ENCODE results near the gene PCDHA8. TPM values are rescaled to one million over a fixed set of nuclear protein-coding genes. Genes with fewer than 3 reads are reported as not detected.
"Not testable (repeated sequence)": the region's sequence is repeated elsewhere in the genome, so short reads cannot be mapped to it uniquely, and the experiment has no call there.

Gene PCDHA8
- polyA plus RNA-seq, 1 experiment, result 0.01 TPM

- DNase-seq (ENCODE audit: low read depth, low spot score), result no peak
- CTCF ChIA-PET, result no interaction called here
- Histone ChIP-seq H3K27me3 (ENCODE audit: control insufficient read depth, insufficient read depth, low read length) (no peaks in the 10 kb centered on the region), H3K27ac (ENCODE audit: low read depth, low read length) (no peak within 1 kb of the TSS), H3K9me3 (ENCODE audit: control insufficient read depth, insufficient read depth, low read length) (peaks cover 22% of the 10 kb centered on the region), H3K4me3 (ENCODE audit: low read depth, low read length) (no peak within 1 kb of the TSS)
- POLR2A ChIA-PET, result no interaction called here
- TF ChIP-seq CTCF (IDR thresholded peaks at IDR 0.05; ENCODE audit: low read depth, low read length), result no peak
Observed at GRCh38 chr5:140868721-140869554, 28.0 kb downstream of the PCDHA8 start, which contains the start of gene PCDHA11. PCDHA11 (plus strand) TSS chr5:140868957; CDS start chr5:140869104, 147 bp downstream.

GRCh38 chr5:140869555-140869886, 28.5 kb downstream of the PCDHA8 start:
- Histone ChIP-seq H3K4me3 (ENCODE audit: low read depth, low read length) (no peak overlapping the region), H3K27ac (ENCODE audit: low read depth, low read length) (no peak overlapping the region), H3K27me3 (ENCODE audit: control insufficient read depth, insufficient read depth, low read length) (no peaks in the 10 kb centered on the region), H3K9me3 (ENCODE audit: control insufficient read depth, insufficient read depth, low read length) (peaks cover 22% of the 10 kb centered on the region)
- no peak for DNase-seq (ENCODE audit: low read depth, low spot score)
- no peak for TF ChIP-seq CTCF (IDR thresholded peaks at IDR 0.05; ENCODE audit: low read depth, low read length)
- CTCF ChIA-PET, result no interaction called here
- POLR2A ChIA-PET, result no interaction called here

GRCh38 chr5:140870221-140871201, 29.5 kb downstream of the PCDHA8 start:
- ChIA-PET CTCF (no interaction called here), POLR2A (no interaction called here)
- Histone ChIP-seq H3K27me3 (ENCODE audit: control insufficient read depth, insufficient read depth, low read length) (no peaks in the 10 kb centered on the region), H3K4me3 (ENCODE audit: low read depth, low read length) (no peak overlapping the region), H3K27ac (ENCODE audit: low read depth, low read length) (no peak overlapping the region), H3K9me3 (ENCODE audit: control insufficient read depth, insufficient read depth, low read length) (peaks cover 26% of the 10 kb centered on the region)
- no peak for TF ChIP-seq CTCF (IDR thresholded peaks at IDR 0.05; ENCODE audit: low read depth, low read length)
- DNase-seq (ENCODE audit: low read depth, low spot score), result no peak

GRCh38 chr5:140875085-140876065, 34.4 kb downstream of the PCDHA8 start, which contains the start of gene PCDHA12:
PCDHA12 (plus strand) TSS chr5:140875308; CDS start chr5:140875473, 165 bp downstream.
- ChIA-PET CTCF (interaction anchor here (0.5 kb wide), 1 partner anchor 1585 kb away, joined by 3 read pairs; no protein-coding TSS in a partner anchor), POLR2A (no interaction called here)

GRCh38 chr5:140876541-140877261, 35.7 kb downstream of the PCDHA8 start:
- DNase-seq (ENCODE audit: low read depth, low spot score); CTCF ChIA-PET; H3K27ac ChIP-seq (ENCODE audit: low read depth, low read length); H3K4me3 ChIP-seq (ENCODE audit: low read depth, low read length); POLR2A ChIA-PET; H3K27me3 ChIP-seq (ENCODE audit: control insufficient read depth, insufficient read depth, low read length): not testable (repeated sequence)
- peaks cover 25% of the 10 kb centered on the region for H3K9me3 ChIP-seq (ENCODE audit: control insufficient read depth, insufficient read depth, low read length)

More at GRCh38 chr5:140875085-140876065, 34.4 kb downstream of the PCDHA8 start, which contains the start of gene PCDHA12:
- Histone ChIP-seq H3K27ac (ENCODE audit: low read depth, low read length) (no peak within 1 kb of the TSS), H3K4me3 (ENCODE audit: low read depth, low read length) (no peak within 1 kb of the TSS), H3K9me3 (ENCODE audit: control insufficient read depth, insufficient read depth, low read length) (peaks cover 34% of the 10 kb centered on the region), H3K27me3 (ENCODE audit: control insufficient read depth, insufficient read depth, low read length) (no peaks in the 10 kb centered on the region)
- DNase-seq (ENCODE audit: low read depth, low spot score), result no peak
- TF ChIP-seq CTCF (IDR thresholded peaks at IDR 0.05; ENCODE audit: low read depth, low read length), result no peak

Measured in AG04450 (cell line).